Lower leg skin (tissue), 3 donors: ENCODE measurements around the gene GATC.

Experiments used
- POLR2A ChIP-seq, 2 donors: fragments of 450-650 bp; IDR thresholded peaks; one replicate each; pipeline ENCODE4 v1.6.1; 2016 to 2017; ENCODE audit warnings: antibody characterized with exemption in 2 of 2, mild to moderate bottlenecking in 1 of 2, moderate library complexity in 1 of 2
- TF ChIP-seq, protein P1 (sequence below), 3 donors: fragments of 450-650 bp; IDR thresholded peaks; one replicate each; pipeline ENCODE4 v1.5.1; 2016; ENCODE audit warnings: antibody characterized with exemption in 3 of 3, mild to moderate bottlenecking in 3 of 3, moderate library complexity in 2 of 3

GRCh38 chr12:120466560-120467315, 20.5 kb downstream of the GATC start:
- TF ChIP-seq, protein P1, sequence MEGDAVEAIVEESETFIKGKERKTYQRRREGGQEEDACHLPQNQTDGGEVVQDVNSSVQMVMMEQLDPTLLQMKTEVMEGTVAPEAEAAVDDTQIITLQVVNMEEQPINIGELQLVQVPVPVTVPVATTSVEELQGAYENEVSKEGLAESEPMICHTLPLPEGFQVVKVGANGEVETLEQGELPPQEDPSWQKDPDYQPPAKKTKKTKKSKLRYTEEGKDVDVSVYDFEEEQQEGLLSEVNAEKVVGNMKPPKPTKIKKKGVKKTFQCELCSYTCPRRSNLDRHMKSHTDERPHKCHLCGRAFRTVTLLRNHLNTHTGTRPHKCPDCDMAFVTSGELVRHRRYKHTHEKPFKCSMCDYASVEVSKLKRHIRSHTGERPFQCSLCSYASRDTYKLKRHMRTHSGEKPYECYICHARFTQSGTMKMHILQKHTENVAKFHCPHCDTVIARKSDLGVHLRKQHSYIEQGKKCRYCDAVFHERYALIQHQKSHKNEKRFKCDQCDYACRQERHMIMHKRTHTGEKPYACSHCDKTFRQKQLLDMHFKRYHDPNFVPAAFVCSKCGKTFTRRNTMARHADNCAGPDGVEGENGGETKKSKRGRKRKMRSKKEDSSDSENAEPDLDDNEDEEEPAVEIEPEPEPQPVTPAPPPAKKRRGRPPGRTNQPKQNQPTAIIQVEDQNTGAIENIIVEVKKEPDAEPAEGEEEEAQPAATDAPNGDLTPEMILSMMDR (IDR thresholded peaks at IDR 0.05), result no peak
- TF ChIP-seq POLR2A (IDR thresholded peaks at IDR 0.05), result no peak
